HG03571 (cell line): ENCODE measurements around the gene ERC2.

Experiments used
- ATAC-seq: cut with Tn5 transposase; IDR thresholded peaks from one replicate; pipeline ENCODE4 v1.9.1; 2021; ENCODE audit not compliant: unreplicated experiment

The ERC2 gene

GRCh38 chr3:56428667-56429066 lies 39.6 kb downstream of the ERC2 start:
- ATAC-seq = no peak

GRCh38 chr3:56424885-56425284 lies 43.4 kb downstream of the ERC2 start:
- ATAC-seq = no peak

- ATAC-seq = no peak
Observed at GRCh38 chr3:56424336-56424735, 43.9 kb downstream of the ERC2 start.

GRCh38 chr3:56423661-56424099 lies 44.6 kb downstream of the ERC2 start:
- ATAC-seq = no peak

- ATAC-seq = no peak
Observed at GRCh38 chr3:56422316-56422715, 46.0 kb downstream of the ERC2 start.

- ATAC-seq = no peak
Observed at GRCh38 chr3:56421205-56421604, 47.1 kb downstream of the ERC2 start.

GRCh38 chr3:56415652-56416051 lies 52.6 kb downstream of the ERC2 start:
- ATAC-seq = no peak

GRCh38 chr3:56413911-56414310 lies 54.4 kb downstream of the ERC2 start:
- ATAC-seq = no peak

GRCh38 chr3:56411166-56411565 lies 57.1 kb downstream of the ERC2 start:
- no peak for ATAC-seq

GRCh38 chr3:56410576-56410975 lies 57.7 kb downstream of the ERC2 start:
- ATAC-seq = no peak

- no peak for ATAC-seq
Observed at GRCh38 chr3:56409790-56410189, 58.5 kb downstream of the ERC2 start.

GRCh38 chr3:56408761-56409196 lies 59.5 kb downstream of the ERC2 start:
- no peak for ATAC-seq

- ATAC-seq = no peak
Observed at GRCh38 chr3:56406826-56407515, 61.3 kb downstream of the ERC2 start.

- ATAC-seq = no peak
Observed at GRCh38 chr3:56404884-56405283, 63.4 kb downstream of the ERC2 start.

GRCh38 chr3:56398659-56399058 lies 69.6 kb downstream of the ERC2 start:
- no peak for ATAC-seq

GRCh38 chr3:56397798-56398197 lies 70.5 kb downstream of the ERC2 start:
- ATAC-seq = no peak

- ATAC-seq = no peak
Observed at GRCh38 chr3:56389183-56389830, 79.0 kb downstream of the ERC2 start.

GRCh38 chr3:56383092-56383491 lies 85.2 kb downstream of the ERC2 start:
- no peak for ATAC-seq

GRCh38 chr3:56379723-56380287 lies 88.5 kb downstream of the ERC2 start:
- ATAC-seq = no peak

GRCh38 chr3:56375654-56376053 lies 92.6 kb downstream of the ERC2 start:
- no peak for ATAC-seq

GRCh38 chr3:56373386-56373785 lies 94.9 kb downstream of the ERC2 start:
- ATAC-seq = no peak

GRCh38 chr3:56370991-56371775 lies 97.1 kb downstream of the ERC2 start:
- ATAC-seq = no peak
